ENCODE data around the gene APBA2.

APBA2 gene

DNA sequence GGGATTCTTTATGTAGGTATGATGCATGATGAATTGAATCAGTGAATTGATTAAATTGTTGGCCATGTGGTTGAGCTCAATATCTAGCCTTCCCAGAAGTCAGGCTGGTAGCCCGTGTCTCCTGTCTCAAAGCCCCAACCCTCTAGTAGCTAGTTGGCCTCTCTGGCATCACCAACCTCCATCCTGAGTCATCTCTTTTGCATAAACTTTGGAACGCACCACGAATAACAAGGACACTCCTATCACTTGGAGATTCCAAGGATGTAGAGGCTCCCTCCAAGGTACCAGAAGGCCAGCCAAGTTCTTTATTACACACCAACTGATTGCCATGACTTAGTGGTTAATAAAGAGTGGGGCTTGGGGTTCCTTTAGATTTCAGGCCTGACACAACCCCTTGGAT is 148.4 kb downstream of the APBA2 start:
- Histone ChIP-seq H3K79me2 (ENCODE audit: low read length) (no peaks in the 10 kb centered on the region), H3K27ac (ENCODE audit: low read length) (no peak overlapping the region), H3K4me2 (ENCODE audit: low read depth, low read length) (no peak overlapping the region), H2AFZ (ENCODE audit: low read length) (no peak overlapping the region), H3K4me1 (ENCODE audit: low read length) (no peaks in the 10 kb centered on the region), H3K9me2 (replicated peaks; ENCODE audit: insufficient read depth, low read length) (no peaks in the 10 kb centered on the region), H4K20me1 (ENCODE audit: insufficient read depth, low read length) (no peaks in the 10 kb centered on the region), H3K27me3 (replicated peaks; ENCODE audit: insufficient read depth, low read length) (no peaks in the 10 kb centered on the region), H3K36me3 (replicated peaks; ENCODE audit: insufficient read depth, low read length) (no peaks in the 10 kb centered on the region), H3F3A (ENCODE audit: insufficient read depth, low read length) (no peaks in the 10 kb centered on the region), H3K4me3 (ENCODE audit: low read length) (no peak overlapping the region), H3K9ac (ENCODE audit: low read length) (no peak overlapping the region), H3K9me3 (replicated peaks; ENCODE audit: insufficient read depth, low read length) (no peaks in the 10 kb centered on the region)
- no peak for TF ChIP-seq EZH2phosphoT487 (IDR thresholded peaks at IDR 0.05; ENCODE audit: low read length)
- no peak for TF ChIP-seq EZH2 (optimal IDR thresholded peaks at IDR 0.05; ENCODE audit: low read depth, low read length)
- TF ChIP-seq, protein P1, sequence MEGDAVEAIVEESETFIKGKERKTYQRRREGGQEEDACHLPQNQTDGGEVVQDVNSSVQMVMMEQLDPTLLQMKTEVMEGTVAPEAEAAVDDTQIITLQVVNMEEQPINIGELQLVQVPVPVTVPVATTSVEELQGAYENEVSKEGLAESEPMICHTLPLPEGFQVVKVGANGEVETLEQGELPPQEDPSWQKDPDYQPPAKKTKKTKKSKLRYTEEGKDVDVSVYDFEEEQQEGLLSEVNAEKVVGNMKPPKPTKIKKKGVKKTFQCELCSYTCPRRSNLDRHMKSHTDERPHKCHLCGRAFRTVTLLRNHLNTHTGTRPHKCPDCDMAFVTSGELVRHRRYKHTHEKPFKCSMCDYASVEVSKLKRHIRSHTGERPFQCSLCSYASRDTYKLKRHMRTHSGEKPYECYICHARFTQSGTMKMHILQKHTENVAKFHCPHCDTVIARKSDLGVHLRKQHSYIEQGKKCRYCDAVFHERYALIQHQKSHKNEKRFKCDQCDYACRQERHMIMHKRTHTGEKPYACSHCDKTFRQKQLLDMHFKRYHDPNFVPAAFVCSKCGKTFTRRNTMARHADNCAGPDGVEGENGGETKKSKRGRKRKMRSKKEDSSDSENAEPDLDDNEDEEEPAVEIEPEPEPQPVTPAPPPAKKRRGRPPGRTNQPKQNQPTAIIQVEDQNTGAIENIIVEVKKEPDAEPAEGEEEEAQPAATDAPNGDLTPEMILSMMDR (IDR thresholded peaks at IDR 0.05; ENCODE audit: low read length) = no peak
- no peak for DNase-seq

- Histone ChIP-seq H2AFZ (ENCODE audit: low read length) (no peak overlapping the region), H3K4me2 (ENCODE audit: low read depth, low read length) (no peak overlapping the region), H3K4me3 (ENCODE audit: low read length) (no peak overlapping the region)
Measured at GRCh38 chr15:29034593-29035335, 149.0 kb downstream of the APBA2 start.

DNA sequence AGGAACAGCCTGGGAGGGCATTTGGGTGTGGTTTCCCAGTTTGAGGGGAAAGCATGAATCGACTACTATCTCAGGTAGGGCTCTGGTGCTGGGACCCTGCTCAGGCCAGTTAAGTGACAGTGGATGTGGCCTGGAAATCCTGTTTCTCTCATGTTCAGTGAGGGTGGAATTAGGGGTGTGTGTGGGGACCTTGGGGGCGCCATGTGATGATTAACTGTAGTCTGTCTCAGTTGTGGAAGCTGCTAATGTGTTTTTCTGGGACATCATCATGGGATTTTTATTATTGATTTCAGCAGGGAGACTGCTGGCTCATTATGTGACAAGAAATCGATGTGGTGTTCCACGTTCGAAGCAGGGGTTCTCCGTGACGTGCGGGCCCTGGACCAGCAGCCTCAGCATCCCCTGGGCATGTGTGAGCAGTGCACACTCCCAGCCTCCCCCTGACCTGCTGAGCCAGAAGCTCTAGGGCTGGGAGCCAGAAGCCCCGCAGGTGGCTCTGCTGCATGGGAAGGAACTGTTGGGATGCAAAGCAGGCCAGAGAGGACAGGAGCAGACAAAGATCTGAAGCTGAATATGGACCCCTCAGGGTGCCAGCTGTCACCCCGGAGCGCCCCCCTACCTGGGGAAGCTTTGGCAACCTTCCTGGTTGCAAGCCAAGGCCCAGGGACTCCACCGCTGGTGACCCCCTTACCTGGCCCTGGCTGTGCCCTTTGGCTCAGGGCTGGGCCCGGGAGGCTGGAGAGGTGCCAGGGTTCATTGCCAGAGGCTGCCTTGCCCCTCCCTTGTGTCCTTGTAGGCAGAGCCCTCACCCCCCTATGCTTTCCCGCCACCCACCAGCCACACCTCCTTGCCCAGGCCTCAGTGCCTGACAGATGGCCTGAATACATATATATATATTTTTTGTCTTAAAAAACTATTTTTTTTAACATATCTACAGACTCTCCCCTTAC is 149.8 kb downstream of the APBA2 start:
- Histone ChIP-seq H3K36me3 (replicated peaks; ENCODE audit: insufficient read depth, low read length) (no peaks in the 10 kb centered on the region), H3K9me2 (replicated peaks; ENCODE audit: insufficient read depth, low read length) (no peaks in the 10 kb centered on the region), H3K27ac (ENCODE audit: low read length) (no peak overlapping the region), H3K4me3 (ENCODE audit: low read length) (no peak overlapping the region), H3F3A (ENCODE audit: insufficient read depth, low read length) (no peaks in the 10 kb centered on the region), H3K79me2 (ENCODE audit: low read length) (no peaks in the 10 kb centered on the region), H3K4me2 (ENCODE audit: low read depth, low read length) (no peak overlapping the region), H3K9me3 (replicated peaks; ENCODE audit: insufficient read depth, low read length) (no peaks in the 10 kb centered on the region), H3K4me1 (ENCODE audit: low read length) (no peaks in the 10 kb centered on the region), H3K9ac (ENCODE audit: low read length) (no peak overlapping the region), H2AFZ (ENCODE audit: low read length) (no peak overlapping the region), H3K27me3 (replicated peaks; ENCODE audit: insufficient read depth, low read length) (no peaks in the 10 kb centered on the region), H4K20me1 (ENCODE audit: insufficient read depth, low read length) (no peaks in the 10 kb centered on the region)
- DNase-seq = no peak
- TF ChIP-seq EZH2phosphoT487 (IDR thresholded peaks at IDR 0.05; ENCODE audit: low read length) (no peak), EZH2 (optimal IDR thresholded peaks at IDR 0.05; ENCODE audit: low read depth, low read length) (no peak)
- TF ChIP-seq, protein P1 (IDR thresholded peaks at IDR 0.05; ENCODE audit: low read length) = no peak

More at GRCh38 chr15:29034593-29035335, 149.0 kb downstream of the APBA2 start:
- no peaks in the 10 kb centered on the region for H3F3A ChIP-seq (ENCODE audit: insufficient read depth, low read length)
- TF ChIP-seq, protein P1 (IDR thresholded peaks at IDR 0.05; ENCODE audit: low read length) = no peak
- H3K9me3 ChIP-seq (replicated peaks; ENCODE audit: insufficient read depth, low read length) = no peaks in the 10 kb centered on the region
- no peak overlapping the region for H3K9ac ChIP-seq (ENCODE audit: low read length)
- no peak for DNase-seq
- H3K36me3 ChIP-seq (replicated peaks; ENCODE audit: insufficient read depth, low read length) = no peaks in the 10 kb centered on the region
- no peaks in the 10 kb centered on the region for H3K27me3 ChIP-seq (replicated peaks; ENCODE audit: insufficient read depth, low read length)
- H3K79me2 ChIP-seq (ENCODE audit: low read length) = no peaks in the 10 kb centered on the region
- H4K20me1 ChIP-seq (ENCODE audit: insufficient read depth, low read length) = no peaks in the 10 kb centered on the region
- H3K27ac ChIP-seq (ENCODE audit: low read length) = no peak overlapping the region
- H3K9me2 ChIP-seq (replicated peaks; ENCODE audit: insufficient read depth, low read length) = no peaks in the 10 kb centered on the region
- H3K4me1 ChIP-seq (ENCODE audit: low read length) = no peaks in the 10 kb centered on the region

All from MM.1S (cell line).